IMR-90 (cell line): ENCODE measurements around the gene INPP5D.

Experiments
- CEBPB ChIP-seq: IDR thresholded peaks from 2 replicates; pipeline ENCODE4 v1.6.1; 2012; ENCODE audit warnings: low read depth, low read length, improper control_type of control experiment
- CHD1 ChIP-seq: IDR thresholded peaks from 2 replicates; pipeline ENCODE4 v1.6.1; 2012; ENCODE audit warnings: low read depth, low read length, improper control_type of control experiment
- MAFK ChIP-seq: IDR thresholded peaks from 2 replicates; pipeline ENCODE4 v1.6.1; 2012; ENCODE audit warnings: low read depth, low read length, improper control_type of control experiment
- MAZ ChIP-seq: IDR thresholded peaks from 2 replicates; pipeline ENCODE4 v1.6.1; 2012; ENCODE audit warnings: low read depth, mild to moderate bottlenecking, low read length, improper control_type of control experiment, moderate library complexity, borderline replicate concordance
- MXI1 ChIP-seq: IDR thresholded peaks from 2 replicates; pipeline ENCODE4 v1.6.1; 2012; ENCODE audit warnings: low read depth, mild to moderate bottlenecking, low read length, moderate library complexity, borderline replicate concordance
- POLR2A ChIP-seq: IDR thresholded peaks from 2 replicates; pipeline ENCODE4 v1.6.1; 2012; ENCODE audit warnings: mild to moderate bottlenecking, low read depth, low read length
- RAD21 ChIP-seq: IDR thresholded peaks from 2 replicates; pipeline ENCODE4 v1.6.1; 2012; ENCODE audit warnings: low read length, improper control_type of control experiment
- RCOR1 ChIP-seq: IDR thresholded peaks from 2 replicates; pipeline ENCODE4 v1.6.1; 2012; ENCODE audit warnings: mild to moderate bottlenecking, low read length, improper control_type of control experiment; ENCODE audit not compliant: insufficient replicate concordance
- RFX5 ChIP-seq: IDR thresholded peaks from 2 replicates; pipeline ENCODE4 v1.8.0; 2012; ENCODE audit warnings: low read depth, mild to moderate bottlenecking, low read length, moderate library complexity
- SMC3 ChIP-seq: fragments of 150-350 bp; IDR thresholded peaks from 2 replicates; pipeline ENCODE4 v1.6.1; 2016; ENCODE audit warnings: low read depth, mild to moderate bottlenecking, antibody characterized with exemption, low read length, moderate library complexity
- USF2 ChIP-seq: fragments of 150-350 bp; IDR thresholded peaks from 2 replicates; pipeline ENCODE4 v1.6.1; 2017; ENCODE audit warnings: mild to moderate bottlenecking, antibody characterized with exemption, low read length, low read depth
- TF ChIP-seq, protein P1 (sequence below): conservative IDR thresholded peaks from 2 replicates; pipeline ENCODE4 v1.5.1; 2012; ENCODE audit warnings: mild to moderate bottlenecking, low read depth, low read length, improper control_type of control experiment

DNA sequence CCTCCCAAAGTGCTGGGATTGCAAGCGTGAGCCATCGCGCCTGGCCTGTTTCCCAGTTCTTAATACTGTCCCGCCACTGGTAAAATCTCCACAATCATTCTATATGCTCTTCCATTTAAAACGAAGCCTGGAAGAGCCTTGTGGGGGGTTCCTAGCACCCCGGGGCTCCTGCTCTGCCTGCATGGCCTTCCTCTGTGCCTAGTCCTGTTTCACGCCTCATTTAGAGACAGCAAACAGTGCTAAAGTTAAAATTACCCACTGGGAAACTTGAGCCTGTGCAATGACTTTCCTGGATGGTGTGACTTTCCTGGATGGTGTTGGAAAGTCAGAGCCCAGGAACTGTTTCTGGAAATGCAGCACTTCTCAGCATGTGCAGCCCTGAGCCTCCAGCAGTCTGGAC, 55.0 kb downstream of the INPP5D start:
- TF ChIP-seq, protein P1, sequence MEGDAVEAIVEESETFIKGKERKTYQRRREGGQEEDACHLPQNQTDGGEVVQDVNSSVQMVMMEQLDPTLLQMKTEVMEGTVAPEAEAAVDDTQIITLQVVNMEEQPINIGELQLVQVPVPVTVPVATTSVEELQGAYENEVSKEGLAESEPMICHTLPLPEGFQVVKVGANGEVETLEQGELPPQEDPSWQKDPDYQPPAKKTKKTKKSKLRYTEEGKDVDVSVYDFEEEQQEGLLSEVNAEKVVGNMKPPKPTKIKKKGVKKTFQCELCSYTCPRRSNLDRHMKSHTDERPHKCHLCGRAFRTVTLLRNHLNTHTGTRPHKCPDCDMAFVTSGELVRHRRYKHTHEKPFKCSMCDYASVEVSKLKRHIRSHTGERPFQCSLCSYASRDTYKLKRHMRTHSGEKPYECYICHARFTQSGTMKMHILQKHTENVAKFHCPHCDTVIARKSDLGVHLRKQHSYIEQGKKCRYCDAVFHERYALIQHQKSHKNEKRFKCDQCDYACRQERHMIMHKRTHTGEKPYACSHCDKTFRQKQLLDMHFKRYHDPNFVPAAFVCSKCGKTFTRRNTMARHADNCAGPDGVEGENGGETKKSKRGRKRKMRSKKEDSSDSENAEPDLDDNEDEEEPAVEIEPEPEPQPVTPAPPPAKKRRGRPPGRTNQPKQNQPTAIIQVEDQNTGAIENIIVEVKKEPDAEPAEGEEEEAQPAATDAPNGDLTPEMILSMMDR, result no peak
- TF ChIP-seq POLR2A (no peak), MAZ (no peak), USF2 (no peak), RCOR1 (no peak), CHD1 (no peak), RAD21 (no peak), CEBPB (no peak), SMC3 (no peak), MAFK (no peak), MXI1 (no peak), RFX5 (no peak)
